Superior temporal gyrus (tissue), 1 donor: ENCODE measurements around the gene ACVRL1.
"Not testable (repeated sequence)": the region's sequence is repeated elsewhere in the genome, so short reads cannot be mapped to it uniquely, and the experiment has no call there.

ENCODE experiments used
- DNase-seq: peaks from one replicate; pipeline ENCODE4 v3.0.0-alpha.2; 2016; ENCODE audit errors: extremely low spot score

Gene ACVRL1

GRCh38 chr12:51874000-51874399 lies 33.3 kb upstream of the ACVRL1 start:
- no peak for DNase-seq

- no peak for DNase-seq
These were observed 32.8 kb upstream of the ACVRL1 start for GRCh38 chr12:51874486-51874885.

GRCh38 chr12:51879102-51879501 lies 28.2 kb upstream of the ACVRL1 start:
- no peak for DNase-seq

- no peak for DNase-seq
These were observed 24.0 kb upstream of the ACVRL1 start for GRCh38 chr12:51883295-51883694.

GRCh38 chr12:51883998-51884675 lies 23.2 kb upstream of the ACVRL1 start:
- no peak for DNase-seq

GRCh38 chr12:51884676-51885229 lies 22.6 kb upstream of the ACVRL1 start:
- no peak for DNase-seq

- not testable (repeated sequence) for DNase-seq
These were observed 21.8 kb upstream of the ACVRL1 start for GRCh38 chr12:51885294-51886020.

- peak; percentile 44 for DNase-seq
These were observed 21.1 kb upstream of the ACVRL1 start for GRCh38 chr12:51886021-51886710.

- no peak for DNase-seq
These were observed 19.6 kb upstream of the ACVRL1 start, which contains the start of gene ANKRD33 for GRCh38 chr12:51887476-51888315. TSS of gene ANKRD33 (plus strand) at chr12:51888103. CDS start at chr12:51888187, 84 bp downstream.

GRCh38 chr12:51888316-51889215 lies 18.7 kb upstream of the ACVRL1 start:
- no peak for DNase-seq

- DNase-seq: no peak
These were observed 17.8 kb upstream of the ACVRL1 start for GRCh38 chr12:51889216-51890132.

- DNase-seq: no peak
These were observed 17.2 kb upstream of the ACVRL1 start for GRCh38 chr12:51890133-51890464.

GRCh38 chr12:51890511-51891171 lies 16.7 kb upstream of the ACVRL1 start:
- no peak for DNase-seq

- no peak for DNase-seq
These were observed 15.5 kb upstream of the ACVRL1 start for GRCh38 chr12:51891843-51892242.

- no peak for DNase-seq
These were observed 13.5 kb upstream of the ACVRL1 start for GRCh38 chr12:51893786-51894185.

- no peak for DNase-seq
These were observed 11.7 kb upstream of the ACVRL1 start for GRCh38 chr12:51895378-51896135.

GRCh38 chr12:51896236-51896635 lies 11.1 kb upstream of the ACVRL1 start:
- DNase-seq: no peak

- no peak for DNase-seq
These were observed 10.1 kb upstream of the ACVRL1 start for GRCh38 chr12:51897181-51897580.
